Measurements from ENCODE around the gene FADD. TPM values are rescaled to one million over a fixed set of nuclear protein-coding genes. Genes with fewer than 3 reads are reported as not detected.

The FADD gene
- total RNA-seq, 1 donor from 2014 or later = 19.3 TPM

DNA sequence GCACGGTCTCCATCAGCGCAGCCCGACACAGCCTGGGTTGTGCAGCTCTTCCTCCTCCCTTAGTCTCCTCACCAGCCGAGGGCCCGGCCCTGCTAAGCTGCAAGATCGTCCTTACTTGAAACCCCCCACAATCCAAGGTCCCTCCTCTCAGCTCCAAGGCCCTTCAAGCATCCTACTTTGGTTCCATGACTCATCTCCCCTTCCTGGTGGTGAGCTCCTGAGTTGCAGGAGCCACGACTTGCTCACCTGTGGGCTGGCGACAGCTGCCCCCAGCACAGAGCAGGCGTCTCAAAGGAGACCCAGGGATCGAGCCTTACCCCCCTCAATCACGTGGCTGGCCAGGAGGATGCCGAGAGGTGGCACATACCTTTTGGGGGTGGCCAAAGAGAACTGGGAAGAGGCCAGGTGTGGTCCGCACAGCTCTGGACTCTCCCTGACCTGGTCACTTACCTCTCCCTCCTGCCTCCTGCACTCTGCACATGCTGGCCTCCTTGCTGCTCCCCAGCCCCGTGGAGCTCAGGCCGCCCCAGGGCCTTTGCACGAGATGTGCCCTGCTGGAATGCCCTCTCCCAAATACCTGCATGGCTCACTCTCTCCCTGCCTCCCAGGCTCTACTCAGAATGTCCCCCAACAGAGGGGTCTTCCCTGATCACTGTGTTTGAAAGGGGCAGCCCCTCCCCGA, 35.2 kb upstream of the FADD start:
- Mint-ChIP-seq H3K36me3 (ENCODE audit: unreplicated experiment) (no peaks in the 10 kb centered on the region), H3K4me3 (ENCODE audit: unreplicated experiment) (no peak overlapping the region), H3K27me3 (ENCODE audit: unreplicated experiment) (peaks cover 36% of the 10 kb centered on the region), H3K27ac (ENCODE audit: unreplicated experiment) (no peak overlapping the region), H3K9me3 (ENCODE audit: unreplicated experiment) (no peaks in the 10 kb centered on the region), H3K4me1 (ENCODE audit: unreplicated experiment) (no peaks in the 10 kb centered on the region)
- no peak for DNase-seq (ENCODE audit: extremely low spot score, unreplicated experiment)
- TF ChIP-seq, protein P1, sequence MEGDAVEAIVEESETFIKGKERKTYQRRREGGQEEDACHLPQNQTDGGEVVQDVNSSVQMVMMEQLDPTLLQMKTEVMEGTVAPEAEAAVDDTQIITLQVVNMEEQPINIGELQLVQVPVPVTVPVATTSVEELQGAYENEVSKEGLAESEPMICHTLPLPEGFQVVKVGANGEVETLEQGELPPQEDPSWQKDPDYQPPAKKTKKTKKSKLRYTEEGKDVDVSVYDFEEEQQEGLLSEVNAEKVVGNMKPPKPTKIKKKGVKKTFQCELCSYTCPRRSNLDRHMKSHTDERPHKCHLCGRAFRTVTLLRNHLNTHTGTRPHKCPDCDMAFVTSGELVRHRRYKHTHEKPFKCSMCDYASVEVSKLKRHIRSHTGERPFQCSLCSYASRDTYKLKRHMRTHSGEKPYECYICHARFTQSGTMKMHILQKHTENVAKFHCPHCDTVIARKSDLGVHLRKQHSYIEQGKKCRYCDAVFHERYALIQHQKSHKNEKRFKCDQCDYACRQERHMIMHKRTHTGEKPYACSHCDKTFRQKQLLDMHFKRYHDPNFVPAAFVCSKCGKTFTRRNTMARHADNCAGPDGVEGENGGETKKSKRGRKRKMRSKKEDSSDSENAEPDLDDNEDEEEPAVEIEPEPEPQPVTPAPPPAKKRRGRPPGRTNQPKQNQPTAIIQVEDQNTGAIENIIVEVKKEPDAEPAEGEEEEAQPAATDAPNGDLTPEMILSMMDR (IDR thresholded peaks at IDR 0.05) = no peak

DNA sequence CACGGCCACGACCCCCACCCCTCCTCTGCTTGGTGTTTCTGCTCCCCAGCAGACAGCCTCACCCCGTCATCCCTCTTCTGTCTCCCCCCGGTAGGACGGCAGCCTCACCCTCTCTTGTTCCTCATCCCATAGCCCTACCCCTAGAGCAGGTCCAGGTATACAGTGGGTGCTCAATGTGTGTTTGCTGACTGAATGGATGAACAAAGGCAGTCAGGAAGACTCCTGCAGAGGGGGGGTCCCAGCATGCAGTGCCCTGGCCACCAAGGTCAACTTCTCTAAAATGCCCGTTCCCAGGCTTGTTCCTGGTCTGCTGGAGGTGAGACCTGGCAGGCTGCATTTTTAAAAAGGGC, 34.7 kb upstream of the FADD start:
- Mint-ChIP-seq H3K36me3 (ENCODE audit: unreplicated experiment) (no peaks in the 10 kb centered on the region), H3K27ac (ENCODE audit: unreplicated experiment) (no peak overlapping the region), H3K9me3 (ENCODE audit: unreplicated experiment) (no peaks in the 10 kb centered on the region), H3K27me3 (ENCODE audit: unreplicated experiment) (peaks cover 36% of the 10 kb centered on the region), H3K4me1 (ENCODE audit: unreplicated experiment) (no peaks in the 10 kb centered on the region), H3K4me3 (ENCODE audit: unreplicated experiment) (no peak overlapping the region)
- DNase-seq (ENCODE audit: extremely low spot score, unreplicated experiment) = no peak
- TF ChIP-seq, protein P1 (IDR thresholded peaks at IDR 0.05) = no peak

DNA sequence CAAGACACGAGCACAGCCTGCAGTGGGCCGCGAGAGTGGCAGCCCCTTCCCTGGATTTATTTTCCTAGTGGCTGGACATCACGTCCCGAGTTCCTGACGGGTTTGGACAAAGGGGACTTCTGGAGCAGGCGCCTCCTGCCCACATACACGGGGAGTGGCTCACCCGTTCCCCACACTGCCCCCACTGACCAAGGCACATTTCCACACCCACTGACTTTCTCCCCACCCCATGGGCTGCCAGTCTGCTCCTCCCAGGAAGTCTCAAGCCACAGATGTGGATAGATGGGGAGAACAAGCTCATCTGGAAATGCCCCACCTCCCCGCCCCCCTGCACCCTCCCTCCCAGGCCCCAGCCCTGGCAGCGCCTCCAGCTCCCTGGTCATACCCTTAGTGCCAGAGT, 34.0 kb upstream of the FADD start:
- no peak for DNase-seq (ENCODE audit: extremely low spot score, unreplicated experiment)
- no peaks in the 10 kb centered on the region for H3K36me3 Mint-ChIP-seq (ENCODE audit: unreplicated experiment)
- no peaks in the 10 kb centered on the region for H3K9me3 Mint-ChIP-seq (ENCODE audit: unreplicated experiment)
- H3K4me3 Mint-ChIP-seq (ENCODE audit: unreplicated experiment) = no peak overlapping the region
- peaks cover 36% of the 10 kb centered on the region for H3K27me3 Mint-ChIP-seq (ENCODE audit: unreplicated experiment)
- TF ChIP-seq, protein P1 (IDR thresholded peaks at IDR 0.05) = no peak
- no peaks in the 10 kb centered on the region for H3K4me1 Mint-ChIP-seq (ENCODE audit: unreplicated experiment)
- no peak overlapping the region for H3K27ac Mint-ChIP-seq (ENCODE audit: unreplicated experiment)

DNA sequence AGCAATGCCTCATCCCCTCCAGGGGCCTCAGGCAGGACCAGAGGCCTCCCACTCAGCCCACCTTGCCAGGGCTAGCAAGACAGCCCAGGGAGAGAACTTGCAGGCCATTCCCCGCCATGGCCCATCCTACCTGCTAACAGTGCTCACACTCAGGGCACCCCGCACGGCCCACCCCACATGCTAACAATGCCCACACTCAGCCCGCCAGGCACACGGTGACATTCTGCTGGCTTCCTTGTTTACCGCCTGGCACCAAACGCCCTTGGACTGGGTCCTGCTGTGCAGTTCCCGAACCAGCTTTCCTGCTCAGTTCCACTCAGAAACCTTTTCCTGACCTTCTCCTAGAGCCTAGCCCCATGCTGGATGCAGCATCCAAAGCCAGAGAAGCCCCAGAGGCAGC, 33.5 kb upstream of the FADD start:
- TF ChIP-seq, protein P1 (IDR thresholded peaks at IDR 0.05) = no peak
- H3K27me3 Mint-ChIP-seq (ENCODE audit: unreplicated experiment) = peaks cover 36% of the 10 kb centered on the region

DNA sequence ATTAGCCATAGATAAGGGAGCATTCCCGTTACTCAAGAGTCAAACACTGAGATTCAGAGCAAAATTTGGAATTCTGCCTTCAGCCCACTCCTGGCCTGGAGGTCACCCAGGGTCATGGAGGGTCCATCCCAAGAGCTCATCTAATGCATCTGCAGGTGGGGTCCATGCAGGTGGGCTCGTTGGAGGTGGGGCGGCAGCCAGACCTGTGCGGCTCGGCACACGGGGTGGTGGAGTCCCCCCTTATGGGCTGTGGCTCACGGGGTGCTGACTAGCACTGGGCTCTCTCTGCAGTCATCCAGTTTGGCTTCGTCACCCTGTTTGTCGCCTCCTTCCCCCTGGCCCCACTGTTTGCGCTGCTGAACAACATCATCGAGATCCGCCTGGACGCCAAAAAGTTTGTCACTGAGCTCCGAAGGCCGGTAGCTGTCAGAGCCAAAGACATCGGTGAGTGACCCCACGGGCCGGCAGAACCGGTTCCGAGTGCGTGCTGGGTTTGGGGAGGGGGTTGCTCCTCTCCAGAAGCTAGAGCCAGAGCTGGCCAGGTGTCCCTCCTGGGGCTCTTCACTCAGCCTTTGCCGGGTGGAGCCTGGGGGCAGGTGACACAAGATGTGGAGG, 32.4 kb upstream of the FADD start:
- DNase-seq (ENCODE audit: extremely low spot score, unreplicated experiment) = no peak
- H3K4me1 Mint-ChIP-seq (ENCODE audit: unreplicated experiment) = no peaks in the 10 kb centered on the region
- H3K27me3 Mint-ChIP-seq (ENCODE audit: unreplicated experiment) = peaks cover 29% of the 10 kb centered on the region
- TF ChIP-seq, protein P1 (IDR thresholded peaks at IDR 0.05) = no peak
- no peaks in the 10 kb centered on the region for H3K9me3 Mint-ChIP-seq (ENCODE audit: unreplicated experiment)
- no peaks in the 10 kb centered on the region for H3K36me3 Mint-ChIP-seq (ENCODE audit: unreplicated experiment)
- no peak overlapping the region for H3K27ac Mint-ChIP-seq (ENCODE audit: unreplicated experiment)
- H3K4me3 Mint-ChIP-seq (ENCODE audit: unreplicated experiment) = no peak overlapping the region

More for the DNA sequence above, 33.5 kb upstream of the FADD start:
- Mint-ChIP-seq H3K36me3 (ENCODE audit: unreplicated experiment) (no peaks in the 10 kb centered on the region), H3K4me1 (ENCODE audit: unreplicated experiment) (no peaks in the 10 kb centered on the region), H3K27ac (ENCODE audit: unreplicated experiment) (no peak overlapping the region), H3K4me3 (ENCODE audit: unreplicated experiment) (no peak overlapping the region), H3K9me3 (ENCODE audit: unreplicated experiment) (no peaks in the 10 kb centered on the region)
- DNase-seq (ENCODE audit: extremely low spot score, unreplicated experiment) = no peak
